K562 (cell line): ENCODE data around the gene RUSC1. TPM values are rescaled to one million over a fixed set of nuclear protein-coding genes. Genes with fewer than 3 reads are reported as not detected.
A peak's percentile ranks its signal among the peaks of the same experiment; 100 is the strongest.

Source experiments
- CHAMP1 ChIP-seq: fragments of 450-650 bp; IDR thresholded peaks from 2 replicates; pipeline ENCODE4 v1.6.1; 2016; ENCODE audit warnings: mild to moderate bottlenecking
- CREB3L1 ChIP-seq: fragments of 450-650 bp; IDR thresholded peaks from 2 replicates; pipeline ENCODE4 v1.6.1; 2014; ENCODE audit warnings: low read depth, mild to moderate bottlenecking, moderate library complexity, borderline replicate concordance
- CSDE1 ChIP-seq, 2 experiments: fragments of 450-650 bp; IDR thresholded peaks; 2 replicates each; pipeline ENCODE4 v1.6.1; 2016; ENCODE audit warnings: mild to moderate bottlenecking in 1 of 2
- GABPA ChIP-seq: fragments of 200-800 bp; sonication (Bioruptor generic); conservative IDR thresholded peaks from 2 replicates; pipeline ENCODE4 v1.6.1; 2016; ENCODE audit warnings: low read depth, missing genetic modification characterization, missing compliant biosample characterization
- LCOR ChIP-seq: sonication (generic); formaldehyde crosslinking; IDR thresholded peaks from 2 replicates; pipeline ENCODE4 v1.8.0; 2022; ENCODE audit warnings: mild to moderate bottlenecking, missing genetic modification reagents
- MYNN ChIP-seq, 2 experiments: sonication (generic); formaldehyde crosslinking in 1 of 2; IDR thresholded peaks; 2 replicates each; pipeline versions ENCODE4 v1.5.0 to v1.6.1; 2016 to 2020; ENCODE audit warnings: antibody characterized with exemption in 1 of 2, missing genetic modification reagents in 1 of 2
- RBM14 ChIP-seq: fragments of 200-400 bp; formaldehyde crosslinking; IDR thresholded peaks from 2 replicates; pipeline ENCODE4 v1.6.1; 2018; ENCODE audit warnings: low read depth, mild to moderate bottlenecking, low read length, moderate library complexity, borderline replicate concordance; ENCODE audit not compliant: insufficient read depth
- XRCC3 ChIP-seq: fragments of 450-650 bp; IDR thresholded peaks from 2 replicates; pipeline ENCODE4 v1.6.1; 2017; ENCODE audit warnings: mild to moderate bottlenecking, moderate library complexity
- ZBTB1 ChIP-seq: sonication (generic); formaldehyde crosslinking; IDR thresholded peaks from 2 replicates; pipeline ENCODE4 v1.8.1; 2023; ENCODE audit warnings: missing genetic modification reagents, low read depth, mild to moderate bottlenecking, borderline replicate concordance
- ZBTB26 ChIP-seq: fragments of 450-650 bp; formaldehyde crosslinking; IDR thresholded peaks from 2 replicates; pipeline ENCODE4 v1.4.0; 2022; ENCODE audit warnings: missing genetic modification characterization
- ZNF134 ChIP-seq: fragments of 250-450 bp; sonication (Bioruptor Pico); conservative IDR thresholded peaks from 2 replicates; pipeline ENCODE4 v1.4.0; 2020
- ZNF184 ChIP-seq: sonication (generic); formaldehyde crosslinking; IDR thresholded peaks from 2 replicates; pipeline ENCODE4 v1.5.0; 2020; ENCODE audit warnings: missing genetic modification reagents
- ZNF318 ChIP-seq, 2 experiments: fragments of 450-650 bp; IDR thresholded peaks; 2 replicates each; pipeline ENCODE4 v1.6.1; 2016; ENCODE audit warnings: mild to moderate bottlenecking in 2 of 2, borderline replicate concordance in 1 of 2, low read depth in 1 of 2, moderate library complexity in 1 of 2
- ZNF76 ChIP-seq: fragments of 250-450 bp; sonication (Bioruptor Pico); IDR thresholded peaks from 2 replicates; pipeline ENCODE4 v1.4.0; 2020; ENCODE audit warnings: mild to moderate bottlenecking, moderate library complexity, borderline replicate concordance
- polyA plus RNA-seq, 8 experiments: library from polyadenylated mRNA; depleted of rRNA in 4 of 8; stranded (reverse) in 5 of 8; unstranded in 3 of 8; fragments of >200 nt; fragmentation: Nextera tagmentation in 2 of 8; fragmentation: Illumina TruSeq in 1 of 8; extraction: Ambion mirVana in 2 of 8; extraction: Trizol in 1 of 8; gene quantifications; 2 replicates each; pipeline versions ENCODE4 v1.2.1 to v1.2.3, GENCODE V29; 2011 to 2014; ENCODE audit warnings: inconsistent platforms in 1 of 8, missing spikeins in 1 of 8
- total RNA-seq, 7 experiments: library from RNA; depleted of rRNA in 6 of 7; stranded (reverse); fragments of >200 nt in 6 of 7; fragmentation: Illumina TruSeq in 2 of 7; extraction: Trizol in 2 of 7; gene quantifications; 2 replicates each; pipeline versions ENCODE4 v1.2.1 to v1.2.3, GENCODE V29; 2011 to 2021; ENCODE audit warnings: low replicate concordance in 1 of 7

RUSC1 gene
- total and polyA plus RNA-seq, 9 of the 15 experiments (the other 6 are each of a cell fraction or from before 2014, with no cell fraction given): 5.7 to 68.3 (median 33.6) TPM

GRCh38 chr1:155307247-155307740 lies 13.4 kb upstream of the RUSC1 start (continued):
- TF ChIP-seq ZNF184: no peak
- peak; percentile 81 for TF ChIP-seq ZNF134
- TF ChIP-seq ZBTB26 (CRISPR knock-in tag): peak; percentile 85; the same call in 1 of the 2 replicates
- no peak for TF ChIP-seq ZNF318 (IDR thresholded peaks at IDR 0.05; ENCODE audit: borderline replicate concordance in 1 of 2, low read depth in 1 of 2)
- TF ChIP-seq CREB3L1: no peak
- TF ChIP-seq XRCC3: no peak
- no peak for TF ChIP-seq CHAMP1
- TF ChIP-seq ZBTB1: no peak
- no peak for TF ChIP-seq MYNN (IDR thresholded peaks at IDR 0.05)
- TF ChIP-seq MYNN (CRISPR knock-in tag; IDR thresholded peaks at IDR 0.05): no peak
- no peak for TF ChIP-seq RBM14
- 0 out of 2 replicates have a peak, but pooled peaks have one; percentile 28 for TF ChIP-seq GABPA (tag)
- peak; percentile 98 for TF ChIP-seq ZNF76 (CRISPR knock-in tag)
- TF ChIP-seq LCOR (CRISPR knock-in tag): peak; percentile 21; the same call in 1 of the 2 replicates
- no peak for TF ChIP-seq CSDE1 (IDR thresholded peaks at IDR 0.05)
